Hepatocyte (in vitro differentiated cells): Measurements from ENCODE around the gene R3HDM4. TPM values are rescaled to one million over a fixed set of nuclear protein-coding genes. Genes with fewer than 3 reads are reported as not detected.

Experiments used
- DNase-seq: peaks from one replicate; pipeline ENCODE4 v3.0.0-alpha.2; 2016; ENCODE audit warnings: low spot score
- H2AFZ ChIP-seq: fragments of 200-600 bp; sonication (generic); 2 replicates; pipeline ENCODE4 v1.6.0; 2016; ENCODE audit warnings: antibody characterized with exemption, mild to moderate bottlenecking
- H3K27ac ChIP-seq: fragments of 200-600 bp; sonication (generic); 2 replicates; pipeline ENCODE4 v1.5.1; 2016; ENCODE audit warnings: mild to moderate bottlenecking
- H3K27me3 ChIP-seq: fragments of 200-600 bp; sonication (generic); 2 replicates; pipeline ENCODE4 v1.6.1; 2016
- H3K36me3 ChIP-seq: fragments of 200-600 bp; sonication (generic); replicated peaks from 2 replicates; pipeline ENCODE4 v1.5.1; 2016; ENCODE audit warnings: low read depth; ENCODE audit not compliant: insufficient read depth
- H3K4me1 ChIP-seq: fragments of 200-600 bp; sonication (generic); 2 replicates; pipeline ENCODE4 v1.5.1; 2016; ENCODE audit warnings: mild to moderate bottlenecking, moderate library complexity; ENCODE audit not compliant: insufficient read depth
- H3K4me2 ChIP-seq: fragments of 200-600 bp; sonication (generic); 2 replicates; pipeline ENCODE4 v1.6.0; 2016
- H3K4me3 ChIP-seq: fragments of 200-600 bp; sonication (generic); 2 replicates; pipeline ENCODE4 v1.5.1; 2016; ENCODE audit warnings: mild to moderate bottlenecking
- H3K79me2 ChIP-seq: fragments of 200-600 bp; sonication (generic); 2 replicates; pipeline ENCODE4 v1.6.0; 2017; ENCODE audit warnings: mild to moderate bottlenecking
- H3K9me2 ChIP-seq: fragments of 200-600 bp; sonication (generic); replicated peaks from 2 replicates; pipeline ENCODE4 v1.6.0; 2017; ENCODE audit warnings: mild to moderate bottlenecking; ENCODE audit not compliant: insufficient read depth
- H3K9me3 ChIP-seq: fragments of 200-600 bp; sonication (generic); 2 replicates; pipeline ENCODE4 v1.5.1; 2016; ENCODE audit warnings: low read depth, mild to moderate bottlenecking
- H4K20me1 ChIP-seq: fragments of 200-600 bp; sonication (generic); 2 replicates; pipeline ENCODE4 v1.6.0; 2016; ENCODE audit warnings: mild to moderate bottlenecking; ENCODE audit not compliant: insufficient read depth, poor library complexity, severe bottlenecking
- EZH2 ChIP-seq: fragments of 200-600 bp; sonication (generic); IDR thresholded peaks from 2 replicates; pipeline ENCODE4 v1.6.1; 2016; ENCODE audit warnings: antibody characterized with exemption, mild to moderate bottlenecking, borderline replicate concordance
- EZH2phosphoT487 ChIP-seq: fragments of 200-600 bp; sonication (generic); IDR thresholded peaks from one replicate; pipeline ENCODE4 v1.6.1; 2018; ENCODE audit warnings: antibody characterized with exemption, mild to moderate bottlenecking, low read depth, moderate library complexity; ENCODE audit not compliant: unreplicated experiment, severe bottlenecking
- WGBS: methylation state at CpG from one replicate; pipeline ENCODE4 v1.1.6; 2016; ENCODE audit warnings: low lambda C conversion rate; ENCODE audit errors: missing lambda C conversion rate; 5-methylcytosine and 5-hydroxymethylcytosine counted together
- polyA plus RNA-seq: library from polyadenylated mRNA; unstranded; fragments of >200 nt; fragmentation: Nextera tagmentation; extraction: Ambion mirVana; gene quantifications from 2 replicates; pipeline ENCODE4 v1.2.1, GENCODE V29; 2016
- total RNA-seq: library from RNA; depleted of rRNA; stranded (reverse); fragments of >200 nt; gene quantifications from 2 replicates; pipeline ENCODE4 v1.2.3, GENCODE V29; 2014
- TF ChIP-seq, protein P1 (sequence below): fragments of 200-600 bp; sonication (generic); IDR thresholded peaks from 2 replicates; pipeline ENCODE4 v1.5.1; 2016; ENCODE audit warnings: antibody characterized with exemption, mild to moderate bottlenecking; ENCODE audit not compliant: poor library complexity

R3HDM4 gene
- total and polyA plus RNA-seq, 2 experiments from 2014 or later = 44.1 to 86.6 TPM

DNA sequence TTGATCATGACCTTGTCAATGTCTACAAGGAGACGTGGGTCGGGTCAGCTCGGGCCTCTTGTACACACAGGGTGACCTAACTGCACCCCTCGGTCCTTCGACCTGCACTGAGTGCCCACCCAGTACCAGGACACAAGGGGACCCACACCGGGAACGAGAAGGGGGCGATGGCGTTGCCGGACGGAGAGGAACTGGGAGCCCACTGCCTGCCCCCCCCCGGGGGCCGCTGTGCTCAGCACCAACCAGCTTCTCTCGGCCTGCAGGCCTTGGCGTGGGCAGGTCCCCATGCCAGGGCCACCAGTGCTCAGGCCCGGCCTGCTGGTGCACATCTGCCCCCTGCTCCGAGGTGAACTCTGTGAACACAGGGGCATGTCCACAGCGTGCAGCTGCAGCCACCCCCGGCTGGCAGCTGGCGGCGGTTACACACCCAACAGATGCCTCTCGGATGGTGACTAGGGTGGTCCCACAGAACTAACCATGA is 39.4 kb downstream of the R3HDM4 start:
- Histone ChIP-seq H3K27me3 (no peaks in the 10 kb centered on the region), H3K79me2 (no peaks in the 10 kb centered on the region), H3K4me1 (no peaks in the 10 kb centered on the region), H3K4me3 (no peak overlapping the region), H4K20me1 (no peaks in the 10 kb centered on the region), H3K36me3 (no peaks in the 10 kb centered on the region), H3K9me3 (no peaks in the 10 kb centered on the region), H2AFZ (no peak overlapping the region), H3K4me2 (no peak overlapping the region), H3K27ac (no peak overlapping the region), H3K9me2 (no peaks in the 10 kb centered on the region)
- 92% methylated on average over 22 of the region's 22 CpGs for WGBS
- TF ChIP-seq, protein P1, sequence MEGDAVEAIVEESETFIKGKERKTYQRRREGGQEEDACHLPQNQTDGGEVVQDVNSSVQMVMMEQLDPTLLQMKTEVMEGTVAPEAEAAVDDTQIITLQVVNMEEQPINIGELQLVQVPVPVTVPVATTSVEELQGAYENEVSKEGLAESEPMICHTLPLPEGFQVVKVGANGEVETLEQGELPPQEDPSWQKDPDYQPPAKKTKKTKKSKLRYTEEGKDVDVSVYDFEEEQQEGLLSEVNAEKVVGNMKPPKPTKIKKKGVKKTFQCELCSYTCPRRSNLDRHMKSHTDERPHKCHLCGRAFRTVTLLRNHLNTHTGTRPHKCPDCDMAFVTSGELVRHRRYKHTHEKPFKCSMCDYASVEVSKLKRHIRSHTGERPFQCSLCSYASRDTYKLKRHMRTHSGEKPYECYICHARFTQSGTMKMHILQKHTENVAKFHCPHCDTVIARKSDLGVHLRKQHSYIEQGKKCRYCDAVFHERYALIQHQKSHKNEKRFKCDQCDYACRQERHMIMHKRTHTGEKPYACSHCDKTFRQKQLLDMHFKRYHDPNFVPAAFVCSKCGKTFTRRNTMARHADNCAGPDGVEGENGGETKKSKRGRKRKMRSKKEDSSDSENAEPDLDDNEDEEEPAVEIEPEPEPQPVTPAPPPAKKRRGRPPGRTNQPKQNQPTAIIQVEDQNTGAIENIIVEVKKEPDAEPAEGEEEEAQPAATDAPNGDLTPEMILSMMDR = no peak
- TF ChIP-seq EZH2 = no peak
- TF ChIP-seq EZH2phosphoT487 = no peak
- DNase-seq = no peak

DNA sequence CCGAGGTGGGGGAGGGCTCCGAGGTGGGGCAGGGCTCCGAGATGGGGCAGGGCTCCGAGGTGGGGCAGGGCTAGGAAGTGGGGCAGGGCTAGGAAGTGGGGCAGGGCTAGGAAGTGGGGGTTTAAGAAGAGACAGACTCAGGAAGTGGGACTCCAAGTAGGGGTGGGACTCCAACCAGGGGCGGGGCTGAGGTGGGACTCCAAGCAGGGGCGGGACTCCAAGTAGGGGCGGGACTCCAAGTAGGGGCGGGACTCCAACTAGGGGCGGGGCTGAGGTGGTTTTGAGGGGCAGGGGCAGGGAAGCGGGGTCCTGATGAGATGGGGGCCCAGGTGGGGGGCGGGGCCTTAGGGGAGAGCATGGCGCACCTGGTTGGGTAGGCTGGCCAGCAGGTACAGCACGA is 39.9 kb downstream of the R3HDM4 start:
- DNase-seq = no peak
- no peaks in the 10 kb centered on the region for H3K36me3 ChIP-seq

DNA sequence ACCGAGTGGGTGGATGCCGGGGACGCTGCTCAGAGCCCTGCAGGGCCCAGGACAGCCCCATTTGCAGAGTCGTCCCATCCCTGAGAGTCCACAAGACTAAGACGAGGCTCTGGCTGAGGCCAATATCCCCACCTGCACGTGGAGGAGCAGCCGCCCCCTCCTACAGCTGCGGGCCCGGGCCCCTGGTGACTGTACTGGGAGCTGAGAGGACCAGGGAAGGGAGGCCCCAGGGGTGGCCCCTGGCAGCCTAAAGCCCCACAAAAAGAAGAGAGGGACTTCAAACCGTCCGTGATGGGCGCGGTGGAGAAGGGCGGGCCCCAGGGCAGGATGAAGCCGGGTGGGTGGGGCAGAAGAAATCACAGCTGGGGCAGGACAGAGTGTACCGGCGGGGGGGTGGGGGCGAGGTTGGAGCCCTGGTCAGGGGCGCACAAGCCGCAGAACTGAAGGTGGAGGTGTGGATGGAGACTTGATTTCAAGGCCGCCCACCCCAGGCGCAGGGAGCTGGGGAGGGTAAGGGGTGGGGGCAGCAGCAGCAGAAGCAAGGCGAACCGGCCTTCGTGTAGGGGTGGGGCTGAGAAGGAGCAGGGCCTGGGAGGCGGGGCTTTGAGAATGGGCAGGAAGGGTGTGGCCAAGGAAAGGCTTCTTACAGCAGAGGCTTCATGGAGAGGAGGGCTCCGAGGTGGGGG is 40.6 kb downstream of the R3HDM4 start:
- TF ChIP-seq EZH2 (no peak), EZH2phosphoT487 (no peak)
- TF ChIP-seq, protein P1 = no peak
- 84% methylated on average over 20 of the region's 27 CpGs for WGBS
- H3K4me1 ChIP-seq = no peaks in the 10 kb centered on the region
- no peaks in the 10 kb centered on the region for H3K36me3 ChIP-seq
- no peaks in the 10 kb centered on the region for H3K9me3 ChIP-seq
- no peaks in the 10 kb centered on the region for H3K27me3 ChIP-seq
- H3K27ac ChIP-seq = peak overlapping the region; percentile 30
- H3K79me2 ChIP-seq = no peaks in the 10 kb centered on the region
- peak overlapping the region; percentile 19 for H3K4me2 ChIP-seq
- H3K9me2 ChIP-seq = no peaks in the 10 kb centered on the region
- H4K20me1 ChIP-seq = no peaks in the 10 kb centered on the region
- no peak overlapping the region for H2AFZ ChIP-seq
- H3K4me3 ChIP-seq = no peak overlapping the region
- peak; percentile 79 for DNase-seq

More for the DNA sequence above, 39.9 kb downstream of the R3HDM4 start:
- Histone ChIP-seq H3K9me3 (no peaks in the 10 kb centered on the region), H3K4me1 (no peaks in the 10 kb centered on the region), H3K27me3 (no peaks in the 10 kb centered on the region), H3K27ac (no peak overlapping the region), H4K20me1 (no peaks in the 10 kb centered on the region), H3K4me2 (no peak overlapping the region), H2AFZ (no peak overlapping the region), H3K9me2 (no peaks in the 10 kb centered on the region), H3K79me2 (no peaks in the 10 kb centered on the region), H3K4me3 (no peak overlapping the region)
- TF ChIP-seq EZH2 = no peak
- TF ChIP-seq, protein P1 = no peak
- TF ChIP-seq EZH2phosphoT487 = no peak
- no CpG with 5 or more reads among the region's 13 CpGs for WGBS
